HG03558 (cell line): ENCODE data around the gene MYO18B.

Source experiments
- ATAC-seq: cut with Tn5 transposase; IDR thresholded peaks from one replicate; pipeline ENCODE4 v1.9.1; 2021; ENCODE audit warnings: moderate number of reproducible peaks; ENCODE audit not compliant: unreplicated experiment; ENCODE audit errors: extremely low read depth

MYO18B gene

DNA sequence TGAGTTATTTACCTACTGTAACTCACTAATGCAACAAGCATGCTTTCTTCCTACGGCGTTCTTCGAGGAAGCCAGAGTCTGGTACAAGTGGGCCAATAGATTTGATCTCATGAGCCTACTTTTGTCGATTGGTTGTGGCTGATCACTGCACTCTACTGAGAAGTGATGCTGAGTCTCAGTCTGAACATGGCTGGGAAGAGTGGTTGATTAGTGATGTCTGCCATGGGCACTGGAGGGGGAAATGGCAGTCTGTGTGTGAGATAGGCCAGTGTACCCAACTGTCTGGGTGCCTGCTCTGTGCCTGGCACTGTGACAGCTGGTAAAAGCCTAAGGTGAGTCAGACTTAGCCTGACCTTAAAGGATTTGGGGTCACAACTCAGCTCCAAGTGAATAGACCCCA lies 28.3 kb downstream of the MYO18B start:
- no peak for ATAC-seq

DNA sequence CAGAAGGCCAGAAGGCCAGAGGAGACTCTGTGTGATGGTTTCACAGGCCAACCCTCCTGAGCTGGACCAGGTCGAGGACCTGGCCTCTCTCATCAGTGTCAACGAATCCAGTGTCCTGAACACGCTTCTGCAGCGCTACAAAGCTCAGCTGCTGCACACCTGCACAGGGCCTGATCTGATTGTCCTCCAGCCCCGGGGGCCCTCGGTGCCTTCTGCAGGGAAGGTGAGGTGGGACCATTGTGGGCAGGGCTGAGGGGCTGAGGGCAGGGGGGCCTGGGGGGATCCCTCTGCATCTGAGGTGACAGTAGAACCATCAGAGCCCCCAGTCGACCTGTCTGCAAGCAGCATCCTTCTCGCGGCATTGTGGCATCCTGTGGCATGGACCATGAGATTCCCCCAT lies 30.3 kb downstream of the MYO18B start:
- ATAC-seq, result no peak

DNA sequence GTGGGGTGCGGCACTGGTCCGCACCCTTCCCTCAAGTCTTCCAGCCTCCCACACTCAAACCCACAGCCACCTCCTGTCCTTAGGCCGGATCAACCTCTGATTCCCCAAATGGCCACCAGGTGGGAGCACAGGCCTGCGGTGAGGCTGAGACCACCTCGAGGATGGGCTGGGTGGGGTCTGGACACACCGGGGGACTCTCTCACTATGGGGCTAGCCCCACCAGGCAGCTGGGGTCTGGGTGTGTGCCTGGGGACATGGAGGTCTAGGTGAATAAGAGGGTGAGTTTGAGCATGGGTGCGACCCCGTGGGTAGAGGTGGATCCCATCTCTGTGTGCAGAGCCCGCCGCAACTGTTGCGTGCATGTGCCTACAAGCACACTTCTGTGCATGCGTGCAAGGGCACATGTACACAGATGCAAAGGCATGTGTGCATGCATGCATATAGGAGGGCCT lies 32.6 kb downstream of the MYO18B start:
- ATAC-seq, result no peak

DNA sequence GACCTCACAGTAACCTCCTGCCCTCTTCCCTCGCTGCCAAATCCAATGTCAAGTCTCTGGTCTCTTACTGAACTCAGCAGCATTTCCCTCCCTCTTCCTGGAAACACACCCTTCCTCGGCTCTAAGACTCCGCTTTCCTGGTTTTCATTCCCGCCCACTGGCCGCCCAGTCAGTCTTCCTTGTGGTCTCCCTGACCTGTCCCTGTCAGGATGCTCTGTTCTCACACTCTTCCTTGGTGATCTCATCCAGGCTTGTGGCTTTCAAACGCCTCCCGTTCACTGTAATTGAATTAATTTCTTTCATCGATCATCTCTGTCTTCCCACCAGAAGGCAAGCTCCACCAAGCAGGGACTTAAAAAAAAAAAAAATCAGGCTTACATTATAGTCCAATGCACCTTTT lies 33.5 kb downstream of the MYO18B start:
- no peak for ATAC-seq

DNA sequence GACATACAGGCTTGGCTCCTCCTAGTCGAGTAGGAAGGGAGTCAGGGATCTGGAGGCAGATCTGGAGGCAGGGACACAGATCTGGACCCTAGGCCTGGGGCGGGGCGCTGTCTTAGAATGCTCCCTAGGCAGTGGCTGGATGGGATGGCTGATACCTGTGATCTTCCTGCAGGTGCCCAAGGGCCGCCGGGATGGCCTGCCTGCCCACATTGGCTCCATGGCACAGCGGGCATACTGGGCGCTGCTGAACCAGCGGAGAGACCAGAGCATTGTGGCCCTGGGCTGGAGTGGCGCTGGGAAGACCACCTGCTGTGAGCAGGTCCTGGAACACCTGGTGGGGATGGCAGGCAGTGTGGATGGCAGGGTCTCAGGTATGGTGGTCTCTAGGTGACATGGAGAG lies 35.4 kb downstream of the MYO18B start:
- ATAC-seq, result no peak

DNA sequence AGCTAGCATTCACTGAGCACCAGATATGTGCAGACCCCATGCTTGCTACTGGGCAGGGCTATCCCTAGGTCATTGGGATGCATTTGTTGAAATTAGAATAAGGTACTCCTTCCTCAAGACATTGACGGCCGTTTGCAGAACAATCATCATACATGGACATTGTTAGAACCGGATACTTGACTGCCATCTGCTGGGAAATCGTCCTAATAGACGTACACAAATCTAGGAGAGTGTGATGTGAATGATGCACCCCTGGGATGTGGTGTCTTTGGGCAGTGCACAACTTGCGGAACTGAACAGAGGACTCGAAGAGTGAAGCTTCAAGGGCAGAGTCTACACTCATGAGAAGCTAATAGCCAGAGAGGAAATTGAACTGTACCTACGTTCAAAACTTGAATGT lies 35.9 kb downstream of the MYO18B start:
- no peak for ATAC-seq

DNA sequence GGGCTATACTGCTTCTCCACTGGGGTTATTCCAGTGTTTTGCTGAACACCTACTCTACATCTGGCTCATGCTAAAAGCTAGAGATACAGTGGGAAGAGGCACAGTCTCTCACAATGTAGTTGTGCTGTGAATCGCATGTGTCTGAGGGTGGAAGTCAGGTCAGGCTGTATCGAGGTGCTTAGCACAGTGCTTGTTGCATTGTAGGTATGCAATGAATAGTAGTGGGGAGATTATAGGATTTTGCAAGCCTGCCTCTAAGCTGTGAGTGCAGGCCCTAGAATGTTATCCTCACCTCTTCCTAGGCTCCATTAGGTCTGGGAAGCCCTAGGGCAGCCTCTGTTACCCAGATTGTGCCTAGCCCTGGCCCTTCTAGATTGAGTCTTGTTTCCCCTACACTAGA lies 37.4 kb downstream of the MYO18B start:
- ATAC-seq, result no peak

DNA sequence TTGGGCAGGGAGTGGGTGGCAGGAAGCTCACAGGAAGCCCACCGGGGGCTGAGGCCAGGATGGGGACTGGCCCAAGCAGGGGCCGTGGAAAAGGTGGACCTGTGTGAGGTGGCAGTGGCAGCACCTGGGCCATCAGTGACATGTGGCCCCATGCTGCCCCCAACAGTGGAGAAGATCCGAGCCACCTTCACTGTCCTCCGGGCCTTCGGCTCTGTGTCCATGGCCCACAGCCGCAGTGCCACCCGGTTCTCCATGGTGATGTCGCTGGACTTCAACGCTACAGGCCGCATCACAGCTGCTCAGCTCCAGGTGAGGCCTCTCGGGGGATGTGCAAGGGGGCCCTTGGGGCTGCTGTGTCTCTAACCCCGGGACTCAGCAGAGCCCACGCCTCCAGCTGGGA lies 37.9 kb downstream of the MYO18B start:
- no peak for ATAC-seq

DNA sequence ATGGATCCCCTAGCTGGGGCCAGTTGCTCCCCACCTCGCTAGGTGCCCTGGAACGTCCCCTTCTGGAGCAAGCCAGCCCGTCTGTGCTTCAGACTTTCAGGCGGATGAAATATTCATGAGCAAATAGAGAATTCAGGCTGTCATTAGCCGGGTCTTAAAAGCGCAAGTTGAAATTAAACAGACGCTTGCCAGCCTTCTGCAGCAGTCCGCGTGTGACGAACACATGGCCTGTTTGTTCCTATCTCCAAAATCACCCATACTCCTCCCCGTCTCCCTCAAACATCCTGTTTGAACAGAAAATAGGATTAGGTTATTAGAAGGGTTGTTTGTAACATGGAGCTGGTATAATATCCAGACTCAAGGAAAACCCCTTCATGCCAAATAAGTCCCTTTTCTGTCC lies 38.7 kb downstream of the MYO18B start:
- ATAC-seq, result no peak

DNA sequence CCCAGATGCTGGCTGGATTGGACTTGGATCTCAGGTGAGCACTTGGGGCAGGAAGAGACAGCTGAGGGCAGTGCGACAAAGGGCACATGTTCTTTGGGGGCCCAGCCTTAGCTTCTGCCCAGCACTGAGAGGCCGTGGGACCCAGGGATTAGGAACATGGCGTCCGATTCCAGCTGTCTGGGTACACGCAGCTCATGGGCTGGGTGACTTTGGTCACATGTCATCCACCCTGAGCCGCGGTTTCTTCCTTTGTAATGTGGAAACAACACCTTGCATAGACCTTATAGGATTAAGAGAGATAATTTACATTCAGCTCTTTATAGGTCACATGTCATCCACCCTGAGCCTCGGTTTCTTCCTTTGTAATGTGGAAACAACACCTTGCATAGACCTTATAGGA lies 39.8 kb downstream of the MYO18B start:
- ATAC-seq, result no peak

DNA sequence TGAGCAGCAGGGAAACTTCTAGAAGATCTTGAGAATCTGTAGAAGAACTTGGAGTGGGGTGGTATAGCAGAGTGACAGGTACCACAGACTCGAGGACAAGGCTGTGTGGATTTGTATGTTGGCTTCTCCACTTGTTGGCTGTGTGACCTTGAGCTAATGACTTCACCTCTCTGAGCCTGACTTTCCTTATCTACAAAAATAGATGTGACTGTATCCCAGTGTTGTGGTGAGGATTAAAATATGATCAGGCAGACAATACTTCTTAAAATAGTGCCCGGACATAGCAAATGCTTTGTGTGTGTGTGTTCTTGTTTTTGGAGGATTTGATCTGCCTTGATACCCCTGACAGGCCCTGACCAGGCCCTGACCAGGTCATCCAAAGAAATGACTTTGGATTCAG lies 40.8 kb downstream of the MYO18B start:
- ATAC-seq, result no peak

DNA sequence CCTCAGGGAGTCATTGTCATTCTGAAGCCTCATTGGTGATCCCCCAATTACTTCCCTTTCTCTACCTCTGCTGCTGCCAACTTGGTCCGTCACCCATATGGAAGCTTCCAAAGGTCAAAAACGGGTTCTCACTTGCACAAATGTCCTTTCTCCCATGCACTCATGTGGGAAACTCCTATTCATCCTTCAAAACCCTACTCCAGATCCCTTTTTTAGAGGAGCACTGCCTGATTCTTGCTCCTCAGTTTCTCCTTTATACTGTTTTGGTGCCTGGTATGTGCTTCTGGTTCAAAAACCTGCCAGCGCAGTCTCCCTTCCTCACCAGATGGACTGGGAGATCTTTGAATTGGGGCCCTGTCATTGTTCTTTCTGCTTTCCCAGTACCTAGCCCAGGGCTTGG lies 41.9 kb downstream of the MYO18B start:
- no peak for ATAC-seq

DNA sequence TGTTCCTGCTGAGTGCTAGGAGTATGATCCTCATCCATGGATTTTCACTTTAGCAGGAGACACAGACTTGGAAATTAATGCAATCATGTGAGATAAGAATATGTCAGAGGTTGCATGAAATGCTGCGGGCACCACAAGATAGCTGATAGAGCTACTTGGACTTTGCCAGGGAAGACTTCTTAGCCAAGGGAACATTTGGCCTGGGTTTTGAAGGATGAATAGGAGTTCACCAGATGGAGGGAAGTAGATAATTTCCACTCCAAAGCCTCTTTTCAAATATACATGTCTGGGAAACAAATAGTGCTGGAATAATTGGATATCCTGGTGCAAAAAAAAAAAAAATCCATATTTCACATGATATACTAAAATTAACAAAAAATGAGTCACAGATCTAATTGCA lies 44.2 kb downstream of the MYO18B start:
- ATAC-seq, result no peak

DNA sequence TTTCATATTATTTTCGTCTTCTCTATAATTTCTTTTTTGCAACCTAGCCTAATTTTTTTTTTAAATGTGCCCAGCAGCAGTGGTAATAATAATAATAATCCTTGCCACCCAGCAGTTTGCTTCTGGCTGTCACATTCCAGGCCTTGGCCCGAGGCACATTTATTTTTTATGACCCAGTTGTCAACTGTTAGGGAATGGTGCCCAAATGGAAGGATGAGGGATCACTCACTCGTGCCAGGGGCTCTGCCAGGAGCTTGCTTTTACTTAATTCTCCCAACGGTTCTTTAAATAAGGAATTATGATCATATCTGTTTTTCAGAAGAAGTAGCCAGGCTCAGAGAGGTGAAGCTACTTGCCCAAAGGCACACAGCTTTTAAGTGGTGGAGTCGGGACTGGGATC lies 49.6 kb downstream of the MYO18B start:
- ATAC-seq, result no peak

DNA sequence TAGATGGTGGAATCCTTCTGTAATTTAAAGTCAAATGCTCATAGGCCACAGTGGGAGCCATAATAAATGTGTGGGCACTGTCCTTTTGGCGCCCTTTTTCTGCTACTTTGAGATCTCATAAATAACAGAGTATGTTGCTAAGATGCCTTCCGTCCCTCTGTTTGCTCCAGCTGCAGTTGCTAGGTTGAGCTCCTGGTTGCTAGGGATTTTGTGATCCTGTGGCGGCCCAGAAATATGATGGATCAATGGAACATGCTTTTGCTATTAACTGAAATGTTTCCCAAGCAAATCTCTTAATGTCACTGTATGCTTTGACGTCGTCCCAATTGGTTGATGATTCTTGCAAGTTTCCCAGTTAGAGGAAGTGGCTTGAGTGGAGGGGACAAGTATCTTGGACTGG lies 53.5 kb downstream of the MYO18B start:
- ATAC-seq, result no peak

DNA sequence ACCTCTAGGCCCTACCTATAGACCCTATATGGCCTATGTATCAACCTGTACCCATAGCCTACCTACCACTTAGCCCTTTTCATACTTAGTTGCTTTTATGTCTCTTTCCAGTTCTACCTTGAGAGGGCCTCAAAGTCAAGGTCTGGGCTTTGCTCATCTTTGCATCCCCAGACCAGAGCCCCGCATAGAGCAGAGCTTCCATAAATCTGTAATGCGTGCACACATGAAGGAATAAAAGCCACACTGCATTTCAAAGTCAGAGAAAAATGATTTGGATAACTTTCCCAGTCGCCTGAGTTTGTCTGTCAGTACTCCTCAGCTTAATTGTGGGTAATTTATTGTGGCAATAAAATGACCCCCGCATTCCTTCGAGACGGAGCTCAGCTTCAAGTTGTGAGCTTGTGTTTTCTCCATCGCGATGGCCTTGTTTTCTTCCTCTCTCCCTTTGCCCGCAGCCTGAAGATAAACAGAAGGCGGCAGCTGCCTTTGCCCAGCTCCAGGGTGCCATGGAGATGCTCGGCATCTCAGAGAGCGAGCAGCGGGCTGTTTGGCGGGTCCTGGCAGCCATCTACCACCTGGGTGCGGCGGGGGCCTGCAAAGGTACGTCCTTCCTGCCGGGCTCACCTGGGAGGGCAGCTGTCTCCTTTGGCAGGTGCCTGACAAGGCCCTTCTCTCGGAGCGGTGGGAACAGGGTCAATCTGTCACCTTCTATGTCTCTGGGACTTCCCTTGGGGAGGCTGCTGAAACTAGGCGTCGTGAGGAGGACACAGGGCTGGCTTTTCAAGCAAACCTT lies 55.7 kb downstream of the MYO18B start:
- ATAC-seq, result no peak

DNA sequence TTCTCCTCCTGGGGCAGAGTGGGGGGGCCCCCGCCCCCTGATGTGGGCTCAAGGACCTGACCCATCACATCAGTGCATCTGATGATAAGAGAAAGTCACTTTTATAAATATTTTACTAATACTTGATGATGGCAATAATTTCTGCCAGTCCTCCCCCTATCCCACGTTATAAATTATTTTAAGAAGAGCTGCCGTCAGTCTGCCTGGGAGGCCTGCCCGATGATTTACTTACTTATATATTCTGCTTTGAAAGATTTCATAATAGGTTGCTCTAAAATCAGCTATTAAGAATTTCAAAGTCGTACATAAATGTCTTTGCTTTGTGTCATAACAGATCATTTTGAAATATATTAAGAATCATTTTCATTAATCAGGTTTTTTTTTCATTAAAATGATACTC lies 58.8 kb downstream of the MYO18B start:
- no peak for ATAC-seq

DNA sequence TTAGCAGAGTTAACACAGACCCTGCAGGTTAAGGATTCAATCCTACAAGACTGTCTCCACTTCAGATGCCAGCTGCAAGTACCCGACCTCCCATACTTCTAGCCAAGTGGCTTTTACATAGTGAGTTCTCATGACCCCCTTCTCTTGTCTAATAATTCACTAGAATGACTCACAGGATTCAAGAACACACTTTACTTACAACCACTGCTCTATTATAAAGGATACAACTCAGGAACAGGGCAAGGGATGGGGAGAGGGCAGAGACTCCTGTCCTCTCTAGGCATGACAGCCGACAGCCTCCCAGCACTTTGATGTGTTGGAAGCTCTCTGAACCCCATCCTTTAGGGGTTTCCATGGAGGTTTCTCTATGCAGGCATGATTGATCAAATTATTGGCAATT lies 60.0 kb downstream of the MYO18B start:
- no peak for ATAC-seq

DNA sequence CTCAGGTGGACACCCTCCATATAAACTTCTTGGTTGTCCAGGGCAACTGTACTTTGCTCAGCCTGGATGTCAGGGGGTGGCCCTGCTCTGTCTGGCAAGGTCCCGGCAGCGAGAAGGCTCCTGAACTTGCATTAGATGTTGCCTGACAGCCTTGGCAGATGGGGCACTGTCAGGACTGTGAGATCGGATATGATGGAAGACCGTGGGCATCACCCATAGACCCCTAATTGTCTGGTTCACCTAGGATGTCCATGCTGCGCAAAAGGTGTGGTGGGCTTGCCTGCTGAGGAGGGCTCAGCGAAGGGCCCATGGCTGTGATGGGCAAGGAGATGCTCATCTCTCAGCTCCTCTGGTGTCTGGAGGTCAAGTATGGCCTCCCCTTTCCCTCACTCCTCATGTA lies 62.7 kb downstream of the MYO18B start:
- ATAC-seq, result no peak

DNA sequence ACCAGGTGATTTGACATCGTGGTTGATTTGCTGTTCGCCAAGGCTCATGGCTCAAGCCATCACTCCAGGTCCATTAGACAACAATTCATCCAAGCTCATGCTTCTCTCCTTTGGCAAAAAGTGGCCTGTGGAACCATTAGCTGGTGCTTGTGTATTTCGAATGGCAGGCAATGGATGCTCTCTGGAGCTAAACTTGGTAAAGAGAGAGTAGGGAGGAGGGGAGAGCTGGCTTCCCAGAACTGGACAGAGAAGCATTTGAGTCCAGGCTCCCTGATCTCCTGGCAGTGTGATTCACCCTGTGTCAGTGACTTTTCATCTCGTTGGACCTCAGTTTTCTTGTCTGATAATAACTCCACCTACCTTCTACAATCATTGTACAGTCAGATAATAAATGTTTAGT lies 64.6 kb downstream of the MYO18B start:
- ATAC-seq, result no peak

DNA sequence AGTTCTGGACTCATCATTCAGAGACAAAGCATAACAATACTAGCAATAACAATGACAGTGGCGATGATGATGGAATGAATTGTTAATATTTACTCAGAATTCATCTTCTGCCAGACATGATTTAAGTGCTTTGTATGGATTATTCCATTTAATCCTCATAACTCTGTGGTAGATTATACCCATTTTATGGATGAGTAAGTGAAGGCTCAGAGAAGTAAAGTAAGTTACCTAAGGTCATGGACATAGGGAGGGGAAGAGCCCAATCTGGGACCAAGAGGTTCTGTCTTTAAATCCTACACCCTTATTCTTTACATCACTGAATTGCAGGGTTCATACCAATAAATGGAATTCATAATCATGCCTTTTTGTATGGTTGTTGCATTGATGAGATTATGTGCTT lies 72.7 kb downstream of the MYO18B start:
- ATAC-seq, result no peak

DNA sequence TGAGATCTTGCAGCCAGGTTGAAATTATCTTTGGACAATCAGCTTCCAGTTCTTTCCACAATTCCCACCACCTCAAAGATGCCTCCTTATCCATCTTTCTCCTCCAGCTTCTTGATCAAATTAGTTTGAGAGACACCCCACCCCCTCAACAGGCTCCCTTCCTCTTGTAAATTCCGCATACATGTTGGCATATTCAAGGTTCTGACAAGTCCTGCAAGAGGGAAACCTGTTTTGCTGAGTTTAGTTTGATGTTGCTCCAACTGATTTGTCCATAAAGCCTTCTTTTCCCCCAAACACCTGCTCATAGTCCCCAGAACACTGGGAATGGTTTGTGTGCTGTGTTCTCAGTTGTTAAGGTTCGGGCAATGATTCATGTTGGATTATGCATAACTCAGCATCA lies 73.6 kb downstream of the MYO18B start:
- no peak for ATAC-seq
